Gastroesophageal sphincter (tissue), 4 donors: Measurements from ENCODE around the gene TAF9. TPM values are rescaled to one million over a fixed set of nuclear protein-coding genes. Genes with fewer than 3 reads are reported as not detected.

Experiments used
- ATAC-seq: fragments of 150-250 bp; one replicate; pipeline ENCODE4 v1.9.1; 2016; ENCODE audit warnings: mild to moderate bottlenecking, moderate library complexity
- H3K27ac ChIP-seq, 4 donors: fragments of 200-600 bp; sonication (generic) in 3 of 4; 1 replicate in 3 of 4; 2 replicates in 1 of 4; pipeline ENCODE4 v1.5.1; 2016 to 2019
- H3K27me3 ChIP-seq: fragments of 200-600 bp; sonication (generic); one replicate; pipeline ENCODE4 v1.5.1; 2019
- H3K36me3 ChIP-seq, 2 donors: fragments of 200-600 bp; sonication (generic); one replicate each; pipeline ENCODE4 v1.5.1; 2019; ENCODE audit warnings: control low read depth in 1 of 2
- H3K4me1 ChIP-seq, 3 donors: fragments of 200-600 bp; sonication (generic); 1 replicate in 2 of 3; 2 replicates in 1 of 3; pipeline ENCODE4 v1.5.1; 2016 to 2019; ENCODE audit warnings: control low read depth in 2 of 3
- H3K4me3 ChIP-seq, 2 donors: fragments of 200-600 bp; sonication (generic); one replicate each; pipeline ENCODE4 v1.5.1; 2019; ENCODE audit warnings: mild to moderate bottlenecking in 1 of 2, moderate library complexity in 1 of 2
- H3K9me3 ChIP-seq, 3 donors: fragments of 200-600 bp; sonication (generic); one replicate each; pipeline ENCODE4 v1.5.1; 2017 to 2019; ENCODE audit warnings: control low read depth in 2 of 3
- EP300 ChIP-seq: sonication (generic); formaldehyde crosslinking; IDR thresholded peaks from one replicate; pipeline ENCODE4 v1.6.1; 2017; ENCODE audit warnings: antibody characterized with exemption, mild to moderate bottlenecking
- POLR2A ChIP-seq, 2 donors: fragments of 450-650 bp; IDR thresholded peaks; one replicate each; pipeline ENCODE4 v1.6.1; 2017; ENCODE audit warnings: antibody characterized with exemption in 2 of 2, mild to moderate bottlenecking in 2 of 2, moderate library complexity in 1 of 2
- POLR2AphosphoS5 ChIP-seq: sonication (generic); formaldehyde crosslinking; IDR thresholded peaks from one replicate; pipeline ENCODE4 v1.6.1; 2017; ENCODE audit warnings: antibody characterized with exemption
- WGBS, 2 donors: methylation state at CpG; one replicate each; pipeline ENCODE4 v1.1.5; 2018; ENCODE audit warnings: low coverage in 1 of 2; 5-methylcytosine and 5-hydroxymethylcytosine counted together
- total RNA-seq, 4 donors: library from RNA; depleted of rRNA; stranded (reverse); fragments of >200 nt; gene quantifications; one replicate each; pipeline ENCODE4 v1.1.0, GENCODE V29; 2016
- TF ChIP-seq, protein P1 (sequence below), 4 experiments: fragments of 200-600 bp in 2 of 4; fragments of 450-650 bp in 2 of 4; sonication (generic) in 1 of 4; IDR thresholded peaks; one replicate each; pipeline ENCODE4 v1.5.1; 2017 to 2019; ENCODE audit warnings: antibody characterized with exemption in 4 of 4, mild to moderate bottlenecking in 2 of 4, moderate library complexity in 2 of 4

The TAF9 gene
- total RNA-seq, 4 donors from 2014 or later, result 30.4 to 40.9 (median 39.9) TPM

DNA sequence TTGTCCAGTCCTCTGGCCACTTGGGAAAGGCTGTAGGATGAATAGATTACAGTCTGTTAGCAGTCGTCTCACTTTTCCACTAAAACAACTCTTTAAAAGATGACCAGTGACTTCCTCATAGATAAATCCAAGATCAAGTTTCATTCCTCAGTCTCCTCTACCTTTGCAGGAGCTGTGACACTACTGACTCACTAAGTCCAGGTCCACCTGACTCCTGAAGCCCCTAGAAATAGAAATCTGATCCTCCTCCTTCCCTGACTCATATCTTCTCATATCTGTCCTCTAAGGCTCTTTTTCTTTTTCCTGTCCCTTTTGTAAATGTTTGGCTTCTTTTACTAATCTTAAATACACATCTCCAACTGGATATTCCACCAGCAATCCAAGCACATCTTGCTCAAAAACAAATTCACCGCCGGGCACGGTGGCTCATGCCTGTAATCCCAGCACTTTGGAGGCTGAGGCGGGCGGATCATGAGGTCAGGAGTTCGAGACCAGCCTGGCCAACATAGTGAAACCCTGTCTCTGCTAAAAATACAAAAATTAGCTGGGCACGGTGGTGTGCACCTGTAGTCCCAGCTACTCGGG, 39.3 kb downstream of the TAF9 start:
- no peak for ATAC-seq
- H3K27ac ChIP-seq, result no peak overlapping the region
- WGBS, 2 donors, result 67 to 85% methylated on average over 1 to 3 of the region's 9 CpGs
- no peak overlapping the region for H3K4me3 ChIP-seq
- TF ChIP-seq POLR2AphosphoS5, result no peak
- TF ChIP-seq, protein P1, sequence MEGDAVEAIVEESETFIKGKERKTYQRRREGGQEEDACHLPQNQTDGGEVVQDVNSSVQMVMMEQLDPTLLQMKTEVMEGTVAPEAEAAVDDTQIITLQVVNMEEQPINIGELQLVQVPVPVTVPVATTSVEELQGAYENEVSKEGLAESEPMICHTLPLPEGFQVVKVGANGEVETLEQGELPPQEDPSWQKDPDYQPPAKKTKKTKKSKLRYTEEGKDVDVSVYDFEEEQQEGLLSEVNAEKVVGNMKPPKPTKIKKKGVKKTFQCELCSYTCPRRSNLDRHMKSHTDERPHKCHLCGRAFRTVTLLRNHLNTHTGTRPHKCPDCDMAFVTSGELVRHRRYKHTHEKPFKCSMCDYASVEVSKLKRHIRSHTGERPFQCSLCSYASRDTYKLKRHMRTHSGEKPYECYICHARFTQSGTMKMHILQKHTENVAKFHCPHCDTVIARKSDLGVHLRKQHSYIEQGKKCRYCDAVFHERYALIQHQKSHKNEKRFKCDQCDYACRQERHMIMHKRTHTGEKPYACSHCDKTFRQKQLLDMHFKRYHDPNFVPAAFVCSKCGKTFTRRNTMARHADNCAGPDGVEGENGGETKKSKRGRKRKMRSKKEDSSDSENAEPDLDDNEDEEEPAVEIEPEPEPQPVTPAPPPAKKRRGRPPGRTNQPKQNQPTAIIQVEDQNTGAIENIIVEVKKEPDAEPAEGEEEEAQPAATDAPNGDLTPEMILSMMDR (IDR thresholded peaks at IDR 0.05), result no peak
- TF ChIP-seq POLR2A (IDR thresholded peaks at IDR 0.05), result no peak
- no peak for TF ChIP-seq EP300
- H3K9me3 ChIP-seq, result no peaks in the 10 kb centered on the region
- peaks cover 0 to 31% (median 0%) of the 10 kb centered on the region in 3 donors for H3K4me1 ChIP-seq
- H3K27me3 ChIP-seq, result no peaks in the 10 kb centered on the region
- no peaks in the 10 kb centered on the region for H3K36me3 ChIP-seq

DNA sequence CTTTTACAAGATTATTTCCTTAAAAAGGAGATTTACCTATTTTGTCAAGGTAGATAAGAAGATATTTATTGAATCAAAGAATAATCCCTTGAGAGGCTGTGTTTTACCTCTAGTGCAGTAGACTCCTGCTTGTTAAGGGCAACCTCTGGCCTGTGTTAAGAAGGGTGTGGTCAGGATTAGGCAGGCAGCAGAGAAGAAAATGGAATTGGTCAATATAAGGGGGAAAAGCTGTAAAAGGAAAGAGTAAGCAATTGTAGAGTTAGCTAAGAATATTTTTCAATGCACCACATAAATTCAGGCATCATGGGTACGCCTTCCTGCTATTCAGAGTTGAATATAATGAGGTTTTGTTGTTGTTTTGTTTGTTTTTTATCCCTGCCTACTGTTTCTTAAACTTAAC, 43.0 kb downstream of the TAF9 start:
- Histone ChIP-seq H3K27me3 (no peaks in the 10 kb centered on the region), H3K27ac (no peak overlapping the region), H3K4me3 (no peak overlapping the region), H3K9me3 (no peaks in the 10 kb centered on the region), H3K4me1 (no peaks in the 10 kb centered on the region), H3K36me3 (no peaks in the 10 kb centered on the region)
- TF ChIP-seq EP300, result no peak
- TF ChIP-seq, protein P1 (IDR thresholded peaks at IDR 0.05), result no peak
- TF ChIP-seq POLR2A (IDR thresholded peaks at IDR 0.05), result no peak
- no peak for TF ChIP-seq POLR2AphosphoS5
- WGBS, 2 donors, result 100% methylated on average over 1 of the region's 1 CpG
- ATAC-seq, result no peak

DNA sequence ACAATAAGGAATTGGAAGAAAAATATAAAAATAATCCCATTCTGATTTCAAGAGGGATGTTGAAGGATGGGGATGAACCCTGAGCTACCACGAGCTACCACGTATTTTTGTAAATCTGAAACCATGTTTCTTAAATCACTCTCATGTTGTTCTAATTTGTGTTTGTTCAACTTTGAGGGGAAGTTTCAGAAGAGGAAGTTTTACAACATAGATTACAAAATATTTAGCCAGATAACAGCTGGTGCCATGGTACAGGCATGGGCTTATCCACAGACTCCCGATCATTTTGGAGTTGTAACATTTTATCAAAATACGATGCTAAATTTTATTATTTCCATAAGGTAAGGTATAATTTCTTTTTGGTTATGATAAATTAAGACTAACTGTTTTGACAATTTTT, 51.9 kb downstream of the TAF9 start:
- no peak for TF ChIP-seq POLR2AphosphoS5
- TF ChIP-seq EP300, result no peak
- TF ChIP-seq, protein P1 (IDR thresholded peaks at IDR 0.05), result no peak
- TF ChIP-seq POLR2A (IDR thresholded peaks at IDR 0.05), result no peak
- Histone ChIP-seq H3K27ac (no peak overlapping the region), H3K4me1 (no peaks in the 10 kb centered on the region), H3K9me3 (no peaks in the 10 kb centered on the region), H3K36me3 (peaks cover 0 to 38% of the 10 kb centered on the region in 2 donors), H3K27me3 (no peaks in the 10 kb centered on the region), H3K4me3 (no peak overlapping the region)
- WGBS, 2 donors, result 72 to 87% methylated on average over 4 of the region's 4 CpGs
- ATAC-seq, result no peak

DNA sequence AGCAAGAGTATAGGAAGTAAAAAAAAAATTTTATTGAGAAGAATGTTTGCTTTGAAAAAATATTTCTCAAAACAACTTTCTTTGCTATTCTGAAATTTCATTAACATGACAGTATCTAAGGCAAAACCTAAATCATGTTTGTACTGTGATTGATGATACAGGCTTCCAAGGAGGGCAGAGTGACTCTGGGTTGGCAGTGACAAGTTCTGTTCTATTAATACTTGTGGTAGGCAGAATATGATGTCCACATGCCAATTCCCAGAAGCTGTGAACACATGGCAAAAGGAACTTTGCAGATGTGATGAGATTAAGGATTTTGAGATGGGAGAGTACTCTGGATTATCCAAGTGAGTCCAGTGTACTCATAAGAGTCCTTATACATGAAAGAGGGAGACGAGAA, 53.3 kb downstream of the TAF9 start:
- TF ChIP-seq, protein P1 (IDR thresholded peaks at IDR 0.05), result no peak
- TF ChIP-seq EP300, result no peak
- TF ChIP-seq POLR2A (IDR thresholded peaks at IDR 0.05), result no peak
- no peak for TF ChIP-seq POLR2AphosphoS5
- Histone ChIP-seq H3K9me3 (no peaks in the 10 kb centered on the region), H3K4me3 (no peak overlapping the region), H3K4me1 (no peaks in the 10 kb centered on the region), H3K36me3 (peaks cover 0 to 46% of the 10 kb centered on the region in 2 donors), H3K27me3 (no peaks in the 10 kb centered on the region), H3K27ac (no peak overlapping the region)
- no peak for ATAC-seq
- 100% methylated on average over 1 of the region's 1 CpG; no CpG with 5 or more reads in 1 of the 2 donors for WGBS, 2 donors

Other genes starting within 250 kb of the TAF9 start
- 1 to 10 TPM; 3.0 to 5.8 (median 4.1) TPM for gene CCNB1, start 202.4 kb downstream of the TAF9 start, total RNA-seq
- 1 to 10 TPM in 2 of 4 donors, under 1 TPM in 1, not detected in 1; 0.81 to 5.0 (median 1.5) TPM for gene CENPH, start 179.9 kb downstream of the TAF9 start, total RNA-seq
- gene CDK7, start 134.6 kb downstream of the TAF9 start, total RNA-seq, result 10 to 100 TPM; 14.7 to 26.3 (median 22.5) TPM
- 1 to 10 TPM; 3.5 to 5.6 (median 4.0) TPM for gene CCDC125, start 36.7 kb downstream of the TAF9 start, total RNA-seq
- gene AK6, start within 50 bp of the TAF9 start, total RNA-seq, result 10 to 100 TPM; 12.9 to 32.6 (median 28.4) TPM
- gene RAD17, start 298 bp upstream of the TAF9 start, total RNA-seq, result 10 to 100 TPM; 16.8 to 25.4 (median 18.5) TPM
- gene MARVELD2, start 45.6 kb upstream of the TAF9 start, total RNA-seq, result 1 to 10 TPM in 3 of 4 donors, under 1 TPM in 1; 0.81 to 6.3 (median 1.9) TPM
- gene OCLN, start 123.3 kb upstream of the TAF9 start, total RNA-seq, result 1 to 10 TPM in 3 of 4 donors, under 1 TPM in 1; 0.81 to 3.6 (median 2.6) TPM
- gene GTF2H2C, start 190.7 kb upstream of the TAF9 start, total RNA-seq, result 10 to 100 TPM; 15.8 to 32.8 (median 21.3) TPM